Kidney epithelial cell (primary cell): ENCODE measurements around the gene KIAA0753. TPM values are rescaled to one million over a fixed set of nuclear protein-coding genes. Genes with fewer than 3 reads are reported as not detected.

ENCODE experiments used
- DNase-seq: peaks from one replicate; pipeline ENCODE4 v3.0.0-alpha.2; 2010; ENCODE audit warnings: low read depth
- H3K27me3 ChIP-seq: 2 replicates; pipeline ENCODE4 v1.6.0; 2011; ENCODE audit warnings: low read length; ENCODE audit not compliant: control insufficient read depth, insufficient read depth
- H3K36me3 ChIP-seq: 2 replicates; pipeline ENCODE4 v1.5.1; 2011; ENCODE audit warnings: low read length; ENCODE audit not compliant: control insufficient read depth, insufficient read depth
- H3K4me3 ChIP-seq: 2 replicates; pipeline ENCODE4 v1.5.1; 2011; ENCODE audit warnings: low read depth, mild to moderate bottlenecking, control low read depth, low read length
- CTCF ChIP-seq: IDR thresholded peaks from 2 replicates; pipeline ENCODE4 v1.5.1; 2011; ENCODE audit warnings: mild to moderate bottlenecking, moderate library complexity, low read length, control low read depth, inconsistent platforms; ENCODE audit not compliant: insufficient read depth, poor library complexity, severe bottlenecking
- total RNA-seq: library from RNA; depleted of rRNA; stranded (reverse); fragments of >200 nt; gene quantifications from 2 replicates; pipeline ENCODE4 v1.2.3, GENCODE V29; 2015

Gene KIAA0753
- total RNA-seq, 1 donor from 2014 or later = 20.2 TPM

GRCh38 chr17:6683730-6684459 is 43.4 kb upstream of the KIAA0753 start:
- TF ChIP-seq CTCF = no peak
- Histone ChIP-seq H3K36me3 (no peaks in the 10 kb centered on the region), H3K27me3 (peaks cover 6% of the 10 kb centered on the region), H3K4me3 (no peak overlapping the region)
- DNase-seq = no peak

GRCh38 chr17:6683081-6683684 is 42.7 kb upstream of the KIAA0753 start:
- TF ChIP-seq CTCF = no peak
- H3K4me3 ChIP-seq = no peak overlapping the region
- DNase-seq = no peak
- H3K36me3 ChIP-seq = no peaks in the 10 kb centered on the region
- peaks cover 10% of the 10 kb centered on the region for H3K27me3 ChIP-seq

- DNase-seq = no peak
- Histone ChIP-seq H3K4me3 (no peak overlapping the region), H3K27me3 (peaks cover 17% of the 10 kb centered on the region), H3K36me3 (no peaks in the 10 kb centered on the region)
- no peak for TF ChIP-seq CTCF
These were observed 41.8 kb upstream of the KIAA0753 start for GRCh38 chr17:6682339-6682738.

DNA sequence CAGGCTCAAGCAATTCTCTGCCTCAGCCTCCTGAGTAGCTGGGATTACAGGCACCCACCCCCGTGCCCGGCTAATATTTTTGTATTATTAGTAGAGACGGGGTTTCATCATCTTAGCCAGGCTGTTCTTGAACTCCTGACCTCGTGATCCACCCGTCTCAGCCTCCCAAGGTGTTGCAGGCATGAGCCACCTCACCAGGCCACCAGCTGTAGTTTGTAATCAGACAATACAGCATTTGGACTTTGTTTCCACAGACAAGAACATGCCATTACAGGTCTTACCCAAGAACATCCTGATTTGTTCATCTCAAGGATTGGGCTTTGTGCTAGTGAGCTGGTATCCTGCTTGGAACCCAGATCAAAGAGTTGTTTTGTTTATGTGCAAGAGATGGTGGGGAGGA is 41.2 kb upstream of the KIAA0753 start:
- DNase-seq = no peak
- peaks cover 20% of the 10 kb centered on the region for H3K27me3 ChIP-seq
- no peak overlapping the region for H3K4me3 ChIP-seq
- H3K36me3 ChIP-seq = no peaks in the 10 kb centered on the region
- TF ChIP-seq CTCF = no peak

GRCh38 chr17:6681176-6681575 is 40.7 kb upstream of the KIAA0753 start:
- peaks cover 19% of the 10 kb centered on the region for H3K27me3 ChIP-seq
- no peaks in the 10 kb centered on the region for H3K36me3 ChIP-seq
- TF ChIP-seq CTCF = no peak
- no peak overlapping the region for H3K4me3 ChIP-seq
- no peak for DNase-seq

- Histone ChIP-seq H3K27me3 (peaks cover 25% of the 10 kb centered on the region), H3K4me3 (no peak overlapping the region), H3K36me3 (no peaks in the 10 kb centered on the region)
- no peak for TF ChIP-seq CTCF
- no peak for DNase-seq
These were observed 38.7 kb upstream of the KIAA0753 start for GRCh38 chr17:6679241-6679640.
